Activated CD4-positive, alpha-beta memory T cell treated with anti-CD3 and anti-CD28 coated beads, Interleukin-2, amount 10 ng/mL, durations not matched to agents 7 days and 5 days (primary cell): ENCODE data around the gene SPA17. TPM values are rescaled to one million over a fixed set of nuclear protein-coding genes. Genes with fewer than 3 reads are reported as not detected.

ENCODE experiments used
- total RNA-seq, 2 experiments: library from RNA; stranded (reverse); gene quantifications; one replicate each; pipeline ENCODE4 v1.2.3, GENCODE V29; 2021

Gene SPA17
- total RNA-seq, 2 experiments from 2014 or later: 3.4 to 3.8 TPM

Other genes starting within 250 kb of the SPA17 start
- not detected for gene OR8B4, start 249.0 kb upstream of the SPA17 start, total RNA-seq
- gene OR8B8, start 228.2 kb upstream of the SPA17 start, total RNA-seq: not detected
- not detected for gene OR8B12, start 130.2 kb upstream of the SPA17 start, total RNA-seq
- gene OR8A1, start 103.9 kb upstream of the SPA17 start, total RNA-seq: not detected
- not detected for gene PANX3, start 62.5 kb upstream of the SPA17 start, total RNA-seq
- 10 to 100 TPM; 41.4 to 50.6 TPM for gene TBRG1, start 51.0 kb upstream of the SPA17 start, total RNA-seq
- gene SIAE, start 165 bp upstream of the SPA17 start, total RNA-seq: 1 to 10 TPM; 5.1 to 8.2 TPM
- 1 to 10 TPM; 7.3 to 8.4 TPM for gene NRGN, start 66.0 kb downstream of the SPA17 start, total RNA-seq
- under 1 TPM; 0.38 to 0.55 TPM for gene VSIG2, start 78.4 kb downstream of the SPA17 start, total RNA-seq
- gene ESAM, start 88.4 kb downstream of the SPA17 start, total RNA-seq: 1 to 10 TPM; 1.0 to 1.6 TPM
- gene MSANTD2, start 126.5 kb downstream of the SPA17 start, total RNA-seq: 10 to 100 TPM in 1 of 2 experiments, 1 to 10 TPM in 1; 9.4 to 10.4 TPM
- 1 to 10 TPM; 7.9 to 8.5 TPM for gene ROBO3, start 191.5 kb downstream of the SPA17 start, total RNA-seq
- gene ROBO4, start 224.0 kb downstream of the SPA17 start, total RNA-seq: not detected
- gene HEPN1, start 245.3 kb downstream of the SPA17 start, total RNA-seq: not detected